GM18951 (cell line): ENCODE results near the gene MYADML2.

Experiments used
- POLR2A ChIP-seq: IDR thresholded peaks from 4 replicates; pipeline ENCODE4 v1.6.1; 2011; ENCODE audit warnings: mild to moderate bottlenecking; ENCODE audit not compliant: insufficient read length, insufficient read depth; ENCODE audit errors: extremely low read depth
- in situ Hi-C: fragments of 300-500 bp; cut with MboI; formaldehyde crosslinking; loops from one replicate; pipeline ENCODE4 v1.12.0; 2022; ENCODE audit warnings: low sequenced_read_pairs, mixed read lengths, inconsistent platforms; ENCODE audit not compliant: unreplicated experiment

MYADML2 gene

GRCh38 chr17:81899514-81900166 is 47.4 kb downstream of the MYADML2 start:
- no peak for TF ChIP-seq POLR2A
- in situ Hi-C loops = no loop called here

- TF ChIP-seq POLR2A = no peak
- in situ Hi-C loops = no loop called here
These were observed 48.1 kb downstream of the MYADML2 start for GRCh38 chr17:81898885-81899284.

- no peak for TF ChIP-seq POLR2A
- in situ Hi-C loops = no loop called here
These were observed 48.8 kb downstream of the MYADML2 start for GRCh38 chr17:81898029-81898866.

GRCh38 chr17:81895400-81895799 is 51.6 kb downstream of the MYADML2 start:
- in situ Hi-C loops = no loop called here
- no peak for TF ChIP-seq POLR2A

- in situ Hi-C loops = no loop called here
- no peak for TF ChIP-seq POLR2A
These were observed 55.8 kb downstream of the MYADML2 start for GRCh38 chr17:81891303-81891552.

- TF ChIP-seq POLR2A = no peak
- in situ Hi-C loops = no loop called here
These were observed 56.4 kb downstream of the MYADML2 start for GRCh38 chr17:81890447-81891302.
